TTC549 (cell line): ENCODE data around the gene GPHA2.

Experiments used
- FAIRE-seq: peaks from 2 replicates; lab custom pipeline; 2012; peaks lifted over from hg19 to GRCh38; lab: Jason Lieb, UNC

GPHA2 gene

DNA sequence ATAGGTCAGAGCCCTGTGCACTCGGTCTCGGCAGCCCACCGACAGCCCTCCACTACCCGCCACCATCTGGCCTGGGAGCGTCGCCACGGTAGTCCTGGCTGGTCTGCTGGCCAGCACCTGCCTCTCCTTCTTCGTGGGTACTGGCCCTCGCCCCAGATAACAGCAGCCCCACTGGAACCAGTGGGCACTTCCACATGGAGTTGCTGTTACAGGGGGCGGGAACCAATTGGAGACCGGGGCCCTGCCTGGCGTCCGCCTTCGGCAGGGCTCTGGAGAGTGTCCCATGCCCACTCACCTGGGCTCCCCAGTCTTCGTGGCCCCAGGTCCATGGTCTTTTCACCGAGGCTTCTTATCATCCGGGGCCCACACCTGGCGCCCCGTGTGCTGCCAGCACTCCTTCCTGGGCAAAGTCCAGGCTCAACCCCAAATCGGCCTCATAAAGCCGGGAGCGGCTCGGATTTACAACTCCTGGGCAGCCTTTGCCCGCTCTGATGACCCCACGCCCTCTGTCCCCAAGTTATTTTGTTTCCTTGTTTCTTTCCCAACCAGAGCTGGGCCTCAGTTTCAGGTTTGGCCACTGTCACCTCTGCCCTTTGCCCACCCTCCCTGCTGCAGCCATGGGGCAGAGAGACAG is 44.4 kb downstream of the GPHA2 start:
- FAIRE-seq, result no peak

DNA sequence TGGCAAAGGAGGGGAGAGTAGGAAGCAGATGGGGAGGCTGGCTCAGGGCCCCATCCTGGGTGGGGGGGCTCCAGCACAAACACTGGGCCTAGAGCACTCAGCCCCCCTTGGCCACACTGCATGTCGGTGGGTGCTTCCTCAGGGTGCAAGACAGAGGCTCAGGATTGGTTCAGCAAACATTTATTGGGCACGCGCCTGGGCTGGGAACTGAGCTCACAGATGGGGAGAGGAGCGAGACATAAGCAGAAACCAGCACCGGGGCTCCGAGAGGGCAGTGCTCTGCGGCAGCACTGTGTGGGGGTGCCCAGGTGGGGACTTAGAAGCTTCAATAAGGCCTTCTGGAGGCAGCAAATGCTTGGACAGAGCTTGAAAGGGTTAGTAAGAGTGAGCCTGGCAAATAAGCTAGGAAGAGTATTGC is 45.2 kb downstream of the GPHA2 start:
- no peak for FAIRE-seq

DNA sequence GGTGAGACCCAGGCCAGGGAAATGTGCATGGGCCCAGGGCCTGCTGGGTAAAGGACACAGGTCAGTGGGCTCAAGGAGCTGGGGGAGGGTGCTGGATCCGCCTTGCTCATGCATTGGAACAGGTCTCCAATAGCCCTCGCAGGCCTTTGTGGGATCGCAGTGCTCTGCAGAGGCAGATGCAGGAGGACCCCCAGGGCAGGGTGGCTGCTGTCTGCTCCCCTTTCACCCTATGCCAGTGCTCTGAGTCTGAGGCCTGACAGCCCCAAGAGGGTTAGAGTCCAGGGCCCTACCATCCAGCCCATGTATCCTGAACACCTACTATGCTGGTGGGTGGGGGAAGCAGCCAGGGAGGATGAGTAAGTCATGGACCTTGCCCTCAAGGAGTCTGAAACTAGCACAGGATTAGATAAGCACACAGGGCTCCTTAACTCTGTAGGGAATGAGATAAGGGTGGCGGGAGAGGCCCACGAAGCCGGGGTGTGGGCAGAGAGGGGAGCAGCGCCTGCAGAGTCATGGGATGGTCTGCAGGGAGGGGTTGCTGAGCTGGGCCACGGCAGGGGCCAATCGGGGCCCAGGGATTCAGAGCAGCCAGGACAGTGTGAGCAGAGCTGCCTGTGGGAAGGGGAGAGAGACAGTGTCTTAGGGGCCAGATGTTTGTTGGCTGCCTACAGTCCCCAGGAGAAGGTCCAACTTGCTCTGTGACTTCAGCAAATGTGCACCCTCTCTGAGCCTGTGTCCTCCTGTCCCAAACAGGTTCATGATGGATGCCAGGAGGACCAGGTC is 46.8 kb downstream of the GPHA2 start:
- no peak for FAIRE-seq

DNA sequence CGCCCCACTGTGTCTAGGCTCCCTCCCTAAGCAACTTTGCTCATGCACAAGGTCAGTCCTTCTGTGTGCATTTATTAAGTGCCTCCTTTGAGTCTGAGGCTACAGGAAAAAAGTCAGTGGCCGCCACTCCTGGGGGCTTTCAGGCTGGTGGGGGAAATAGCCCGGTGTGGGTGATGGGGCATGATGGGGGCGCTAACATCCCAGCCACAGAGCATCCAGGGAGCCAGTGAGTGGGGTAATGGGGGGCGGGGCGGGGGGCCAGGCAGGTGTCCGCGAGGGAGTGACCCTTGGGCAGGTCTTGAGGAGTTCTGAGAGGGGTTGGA is 47.3 kb downstream of the GPHA2 start:
- no peak for FAIRE-seq

DNA sequence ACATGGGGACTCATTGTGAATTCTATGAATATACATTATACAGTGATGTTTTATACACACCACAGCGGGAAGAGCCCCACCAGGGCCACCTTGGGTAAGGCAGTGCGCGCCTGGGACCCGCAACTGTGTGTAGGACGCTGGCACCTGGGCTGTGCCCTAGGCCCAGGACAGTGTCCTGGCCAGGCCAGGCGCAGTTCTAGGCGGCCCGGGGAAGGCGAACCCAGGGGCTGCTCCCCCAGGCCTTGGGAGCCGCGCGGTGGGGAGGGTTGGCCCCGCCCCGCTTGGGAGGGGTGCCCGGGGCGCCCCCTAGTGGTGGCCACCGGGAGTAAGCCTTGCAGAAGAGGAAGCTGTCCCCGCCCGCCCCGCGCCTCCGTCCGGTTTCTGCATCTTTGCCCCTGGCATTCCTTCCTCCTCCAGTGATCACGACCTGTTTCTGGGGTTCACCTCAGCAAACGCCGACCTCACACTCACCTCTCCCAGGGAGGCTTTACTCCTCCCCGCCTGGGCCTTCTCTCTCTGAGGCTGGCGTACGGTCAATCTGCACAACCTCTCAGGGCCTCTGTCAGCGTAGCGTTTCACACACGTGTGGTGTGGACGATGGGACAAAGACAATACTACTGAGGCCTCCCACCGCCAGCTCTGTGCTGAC is 47.8 kb downstream of the GPHA2 start:
- no peak for FAIRE-seq

DNA sequence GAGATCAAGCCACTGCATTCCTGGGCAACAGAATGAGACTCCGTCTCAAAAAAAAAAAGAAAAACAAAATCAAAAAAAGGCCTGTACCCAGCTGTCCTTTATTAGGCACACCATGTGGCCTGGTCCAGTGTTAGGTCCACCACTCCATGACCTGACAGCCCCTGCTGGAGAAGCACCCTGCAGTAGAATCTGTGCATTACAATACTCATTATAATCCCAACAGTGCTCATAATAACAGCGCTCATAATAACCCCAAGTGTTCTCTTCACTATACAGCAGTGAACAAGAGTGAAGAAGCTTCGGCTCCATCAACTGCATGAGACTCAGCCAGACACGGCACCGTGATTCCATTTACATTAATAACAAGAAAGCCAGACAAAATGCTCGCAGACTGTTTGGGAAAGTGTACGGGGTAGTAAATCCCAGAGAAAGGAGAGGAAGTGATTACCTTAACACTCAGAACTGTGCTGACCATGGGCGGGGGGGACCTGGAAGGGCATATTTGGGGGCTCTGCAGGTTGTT is 48.4 kb downstream of the GPHA2 start:
- FAIRE-seq, result no peak

DNA sequence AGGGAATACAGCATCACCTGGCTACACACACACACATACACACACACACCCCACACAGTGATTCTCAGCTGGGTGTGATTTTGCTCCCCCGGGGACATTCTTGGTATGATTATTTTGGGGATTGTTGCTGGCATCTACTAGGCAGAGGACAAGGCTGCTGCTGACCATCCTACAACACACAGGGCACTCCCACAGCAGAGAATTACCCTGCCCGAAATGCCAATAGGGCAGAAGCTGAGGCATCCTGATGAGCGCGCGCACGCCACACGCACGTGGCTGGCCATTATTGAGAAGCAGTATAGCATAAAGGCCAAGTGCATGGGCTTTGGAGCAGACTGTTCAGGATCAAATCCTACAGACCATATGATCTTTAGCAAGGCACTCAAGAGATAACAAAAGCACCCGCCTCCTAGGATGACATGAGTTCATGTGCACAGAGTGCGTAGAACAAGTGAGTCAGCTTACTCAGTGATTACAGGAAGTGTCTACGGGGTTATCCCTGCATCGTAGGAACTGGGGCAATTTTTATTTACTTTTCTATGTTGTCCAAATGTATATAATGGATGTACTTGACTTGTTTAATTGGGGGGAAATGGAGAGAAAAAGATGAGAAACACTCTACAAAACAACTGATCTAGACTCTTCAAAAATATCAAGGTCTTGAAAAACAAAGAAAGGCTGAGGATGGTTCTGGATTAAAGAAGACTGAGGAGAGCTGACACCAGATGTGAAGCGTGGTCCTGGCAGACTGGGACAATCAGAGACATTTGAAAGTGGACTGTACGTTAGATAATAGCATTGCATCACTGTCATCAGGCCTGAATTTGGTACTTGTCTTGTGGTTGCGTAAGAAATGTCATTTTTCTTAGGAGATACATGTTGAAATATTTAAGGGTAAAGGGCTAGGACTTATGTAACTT is 50.1 kb downstream of the GPHA2 start:
- no peak for FAIRE-seq
